Parathyroid adenoma (tissue), 2 donors: ENCODE results near the gene ASTN2.

Experiments used
- H2AFZ ChIP-seq: fragments of 300-600 bp; sonication (generic); one replicate; pipeline ENCODE4 v1.7.0; 2017; ENCODE audit warnings: antibody characterized with exemption, mild to moderate bottlenecking
- H3K27ac ChIP-seq: fragments of 300-600 bp; sonication (generic); one replicate; pipeline ENCODE4 v1.7.0; 2017
- H3K27me3 ChIP-seq: fragments of 300-600 bp; sonication (generic); one replicate; pipeline ENCODE4 v1.7.0; 2017; ENCODE audit warnings: low read length; ENCODE audit not compliant: control insufficient read depth, insufficient read depth
- H3K36me3 ChIP-seq: fragments of 300-600 bp; sonication (generic); one replicate; pipeline ENCODE4 v1.7.0; 2017; ENCODE audit warnings: low read length; ENCODE audit not compliant: control insufficient read depth, insufficient read depth
- H3K4me1 ChIP-seq: fragments of 300-600 bp; sonication (generic); one replicate; pipeline ENCODE4 v1.7.0; 2017; ENCODE audit warnings: control low read depth
- H3K4me2 ChIP-seq: fragments of 300-600 bp; sonication (generic); one replicate; pipeline ENCODE4 v1.7.0; 2017; ENCODE audit warnings: low read length
- H3K4me3 ChIP-seq: fragments of 300-600 bp; sonication (generic); one replicate; pipeline ENCODE4 v1.7.0; 2017; ENCODE audit warnings: low read depth, low read length
- H3K79me2 ChIP-seq: fragments of 300-600 bp; sonication (generic); one replicate; pipeline ENCODE4 v1.7.0; 2017; ENCODE audit warnings: control low read depth
- H3K9ac ChIP-seq: fragments of 300-600 bp; sonication (generic); one replicate; pipeline ENCODE4 v1.7.0; 2017; ENCODE audit warnings: mild to moderate bottlenecking
- H3K9me3 ChIP-seq: fragments of 300-600 bp; sonication (generic); one replicate; pipeline ENCODE4 v1.7.0; 2017; ENCODE audit warnings: low read length; ENCODE audit not compliant: control insufficient read depth
- TF ChIP-seq, protein P1 (sequence below): fragments of 300-600 bp; sonication (generic); IDR thresholded peaks from one replicate; pipeline ENCODE4 v1.7.0; 2017; ENCODE audit warnings: antibody characterized with exemption, mild to moderate bottlenecking
- donor health status: primary hyperparathyroidism.

The ASTN2 gene

DNA sequence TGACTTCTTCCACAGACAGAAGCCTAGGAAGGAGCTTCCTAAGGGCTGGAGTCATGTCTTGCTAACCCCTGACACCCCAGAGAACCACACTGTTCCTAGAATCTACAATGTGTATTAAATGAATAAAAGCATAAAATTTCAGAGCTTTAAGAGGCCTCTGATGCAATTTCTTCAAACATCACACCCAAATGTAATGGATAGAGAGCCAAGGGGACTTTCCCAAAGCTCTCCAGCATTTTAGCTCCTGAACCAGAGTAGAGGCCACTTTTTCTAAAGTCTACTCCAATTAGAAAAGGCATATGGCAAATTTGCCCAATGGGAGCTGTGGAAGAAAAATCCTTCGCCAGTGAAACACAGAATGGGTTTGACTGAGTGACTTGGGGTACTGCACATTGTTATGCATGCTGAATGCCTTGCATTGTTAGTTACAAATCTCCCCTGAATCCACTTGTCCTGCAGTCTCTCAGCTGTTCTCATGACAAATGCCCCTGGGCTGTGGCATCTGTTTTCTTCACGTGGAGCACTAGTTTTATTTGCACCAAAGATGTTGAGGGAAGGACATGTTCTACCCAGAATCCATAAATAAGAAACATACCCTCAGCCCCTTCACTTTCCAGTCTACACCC is 334.0 kb downstream of the ASTN2 start:
- no peak overlapping the region for H3K4me3 ChIP-seq
- H3K9ac ChIP-seq = no peak overlapping the region
- TF ChIP-seq, protein P1, sequence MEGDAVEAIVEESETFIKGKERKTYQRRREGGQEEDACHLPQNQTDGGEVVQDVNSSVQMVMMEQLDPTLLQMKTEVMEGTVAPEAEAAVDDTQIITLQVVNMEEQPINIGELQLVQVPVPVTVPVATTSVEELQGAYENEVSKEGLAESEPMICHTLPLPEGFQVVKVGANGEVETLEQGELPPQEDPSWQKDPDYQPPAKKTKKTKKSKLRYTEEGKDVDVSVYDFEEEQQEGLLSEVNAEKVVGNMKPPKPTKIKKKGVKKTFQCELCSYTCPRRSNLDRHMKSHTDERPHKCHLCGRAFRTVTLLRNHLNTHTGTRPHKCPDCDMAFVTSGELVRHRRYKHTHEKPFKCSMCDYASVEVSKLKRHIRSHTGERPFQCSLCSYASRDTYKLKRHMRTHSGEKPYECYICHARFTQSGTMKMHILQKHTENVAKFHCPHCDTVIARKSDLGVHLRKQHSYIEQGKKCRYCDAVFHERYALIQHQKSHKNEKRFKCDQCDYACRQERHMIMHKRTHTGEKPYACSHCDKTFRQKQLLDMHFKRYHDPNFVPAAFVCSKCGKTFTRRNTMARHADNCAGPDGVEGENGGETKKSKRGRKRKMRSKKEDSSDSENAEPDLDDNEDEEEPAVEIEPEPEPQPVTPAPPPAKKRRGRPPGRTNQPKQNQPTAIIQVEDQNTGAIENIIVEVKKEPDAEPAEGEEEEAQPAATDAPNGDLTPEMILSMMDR = no peak
- no peaks in the 10 kb centered on the region for H3K4me1 ChIP-seq
- no peak overlapping the region for H2AFZ ChIP-seq
- no peaks in the 10 kb centered on the region for H3K9me3 ChIP-seq
- H3K27ac ChIP-seq = no peak overlapping the region
- no peaks in the 10 kb centered on the region for H3K36me3 ChIP-seq
- H3K27me3 ChIP-seq = no peaks in the 10 kb centered on the region
- no peaks in the 10 kb centered on the region for H3K79me2 ChIP-seq
- no peak overlapping the region for H3K4me2 ChIP-seq

DNA sequence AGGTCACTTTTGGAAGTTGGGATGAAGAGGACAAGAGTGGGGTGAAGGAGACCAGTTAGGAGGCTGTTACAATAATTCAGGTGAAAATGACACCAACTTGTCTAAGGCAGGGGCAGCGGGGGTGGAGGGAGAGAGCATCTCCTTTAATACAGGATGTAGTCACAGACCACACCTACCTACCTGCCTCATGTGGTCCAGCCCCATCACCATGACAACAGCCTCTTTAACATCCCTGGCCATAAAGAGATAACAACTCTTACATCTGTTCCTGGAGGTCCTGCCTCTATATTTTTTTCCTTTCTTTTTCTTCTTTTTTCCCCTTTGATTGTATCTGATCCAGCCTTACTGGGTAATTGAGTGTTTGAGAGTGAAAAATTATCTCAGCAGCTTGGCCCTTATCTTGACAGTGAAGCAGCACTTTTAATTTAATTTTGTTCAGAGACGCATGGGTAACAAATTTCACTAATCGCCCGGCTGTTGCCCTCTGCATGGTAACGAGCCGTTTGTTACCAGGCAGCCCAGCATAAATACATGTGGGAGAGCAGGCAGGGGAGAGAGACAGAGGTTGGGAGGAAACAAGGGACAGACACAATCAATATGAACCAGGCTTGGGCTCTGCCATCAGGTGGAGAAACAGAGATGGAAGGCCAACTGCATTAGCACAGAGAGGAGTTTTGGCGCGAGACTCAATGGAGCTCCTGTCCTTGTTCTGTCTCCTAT is 338.1 kb downstream of the ASTN2 start:
- Histone ChIP-seq H3K27ac (no peak overlapping the region), H3K4me3 (no peak overlapping the region), H3K4me2 (no peak overlapping the region), H3K9me3 (no peaks in the 10 kb centered on the region), H3K9ac (no peak overlapping the region), H3K79me2 (no peaks in the 10 kb centered on the region), H3K36me3 (no peaks in the 10 kb centered on the region), H3K4me1 (no peaks in the 10 kb centered on the region), H2AFZ (no peak overlapping the region), H3K27me3 (no peaks in the 10 kb centered on the region)
- TF ChIP-seq, protein P1 = no peak

DNA sequence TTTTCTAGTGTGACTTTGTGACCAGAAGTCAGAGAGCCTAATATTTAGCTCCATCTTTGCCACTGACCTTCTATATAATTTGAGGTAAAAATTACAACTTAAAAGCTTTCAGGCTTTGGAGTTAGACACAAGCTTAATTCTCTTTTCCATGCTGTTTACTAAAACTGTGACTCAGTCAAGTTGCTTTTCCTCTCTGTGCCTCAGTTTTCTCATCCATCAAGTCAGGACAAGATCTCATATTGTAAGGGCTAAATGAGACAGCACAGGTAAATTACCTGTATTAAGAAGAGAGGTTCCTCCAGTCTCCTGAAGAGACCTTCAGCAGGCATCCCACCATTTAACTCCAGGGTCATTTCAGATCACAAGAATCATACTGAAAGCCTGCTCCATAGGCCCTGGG is 339.2 kb downstream of the ASTN2 start:
- no peaks in the 10 kb centered on the region for H3K36me3 ChIP-seq
- H3K4me3 ChIP-seq = no peak overlapping the region
- no peaks in the 10 kb centered on the region for H3K4me1 ChIP-seq
- H2AFZ ChIP-seq = no peak overlapping the region
- no peak overlapping the region for H3K9ac ChIP-seq
- H3K27ac ChIP-seq = no peak overlapping the region
- H3K4me2 ChIP-seq = no peak overlapping the region
- H3K9me3 ChIP-seq = no peaks in the 10 kb centered on the region
- no peaks in the 10 kb centered on the region for H3K79me2 ChIP-seq
- TF ChIP-seq, protein P1 = no peak
- H3K27me3 ChIP-seq = no peaks in the 10 kb centered on the region

DNA sequence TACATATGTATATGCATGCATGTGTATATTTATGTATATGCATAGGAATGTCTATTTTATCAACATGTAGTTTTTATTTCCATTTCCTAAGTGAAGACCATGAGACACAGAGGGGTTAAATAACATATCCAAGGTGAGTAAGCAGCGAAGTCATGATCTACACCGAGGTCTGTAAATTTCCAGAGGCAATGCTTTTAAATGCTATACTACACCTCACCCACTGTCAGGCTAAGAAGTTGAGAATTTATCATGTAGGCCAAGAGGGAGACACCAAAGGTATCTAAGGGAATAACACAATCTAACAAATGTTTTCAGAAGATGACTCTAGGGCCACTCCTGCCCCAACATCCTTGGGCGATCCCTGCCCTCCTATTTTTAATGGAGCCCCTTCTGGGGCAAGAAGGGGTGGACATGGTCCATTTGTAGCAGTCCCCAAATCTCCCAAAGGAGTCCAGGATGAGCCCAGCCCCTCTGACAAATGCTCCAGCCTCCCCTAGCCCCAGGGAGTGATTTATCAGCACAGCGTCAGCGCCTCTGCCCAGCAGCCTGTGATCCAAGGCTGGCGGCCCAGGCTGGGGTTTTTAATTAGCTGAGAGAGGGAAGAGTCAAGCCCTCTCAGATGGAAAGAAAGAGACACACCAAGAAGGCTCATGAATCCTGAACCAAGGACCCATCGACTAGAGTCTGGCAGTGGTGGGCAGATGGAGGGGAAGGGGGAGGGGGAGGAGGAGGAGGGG is 339.9 kb downstream of the ASTN2 start:
- Histone ChIP-seq H3K27ac (no peak overlapping the region), H3K79me2 (no peaks in the 10 kb centered on the region), H3K9ac (no peak overlapping the region), H3K4me1 (no peaks in the 10 kb centered on the region), H3K9me3 (no peaks in the 10 kb centered on the region), H2AFZ (no peak overlapping the region), H3K4me2 (no peak overlapping the region), H3K36me3 (no peaks in the 10 kb centered on the region), H3K27me3 (no peaks in the 10 kb centered on the region), H3K4me3 (no peak overlapping the region)
- TF ChIP-seq, protein P1 = no peak
